Ascending aorta (tissue), 2 donors: ENCODE results near the gene GREB1L. TPM values are rescaled to one million over a fixed set of nuclear protein-coding genes. Genes with fewer than 3 reads are reported as not detected.

Experiments used
- DNase-seq, 2 donors: peaks; one replicate each; pipeline ENCODE4 v3.0.0-alpha.2; 2019; ENCODE audit warnings: low spot score in 2 of 2
- H3K27ac ChIP-seq, 2 donors: fragments of 200-600 bp; sonication (generic); one replicate each; pipeline ENCODE4 v1.5.1; 2016 to 2017; ENCODE audit warnings: mild to moderate bottlenecking in 1 of 2
- H3K27me3 ChIP-seq: fragments of 200-600 bp; sonication (generic); one replicate; pipeline ENCODE4 v1.5.1; 2017
- H3K36me3 ChIP-seq, 2 donors: fragments of 200-600 bp; sonication (generic); one replicate each; pipeline ENCODE4 v1.5.1; 2016
- H3K4me1 ChIP-seq, 2 donors: fragments of 200-600 bp; sonication (generic); one replicate each; pipeline ENCODE4 v1.5.1; 2016 to 2017; ENCODE audit warnings: mild to moderate bottlenecking in 1 of 2
- H3K4me3 ChIP-seq, 2 donors: fragments of 200-600 bp; sonication (generic); one replicate each; pipeline ENCODE4 v1.5.1; 2016 to 2017; ENCODE audit warnings: mild to moderate bottlenecking in 1 of 2
- H3K9me3 ChIP-seq, 2 donors: fragments of 200-600 bp; sonication (generic); one replicate each; pipeline ENCODE4 v1.5.1; 2016
- intact Hi-C: fragments of 100-400 bp; cut with DNase I; formaldehyde crosslinking; loops from one replicate; pipeline ENCODE4 v1.15.1; 2023
- total RNA-seq: library from RNA; depleted of rRNA; stranded (reverse); fragments of >200 nt; gene quantifications from one replicate; pipeline ENCODE4 v1.1.0, GENCODE V29; 2016
- TF ChIP-seq, protein P1 (sequence below), 3 experiments: fragments of 200-600 bp in 2 of 3; fragments of 450-650 bp in 1 of 3; sonication (generic) in 2 of 3; IDR thresholded peaks; one replicate each; pipeline ENCODE4 v1.5.1; 2016 to 2019; ENCODE audit warnings: antibody characterized with exemption in 3 of 3, mild to moderate bottlenecking in 1 of 3, moderate library complexity in 1 of 3

GREB1L gene
- total RNA-seq, 1 donor from 2014 or later: 2.2 TPM

DNA sequence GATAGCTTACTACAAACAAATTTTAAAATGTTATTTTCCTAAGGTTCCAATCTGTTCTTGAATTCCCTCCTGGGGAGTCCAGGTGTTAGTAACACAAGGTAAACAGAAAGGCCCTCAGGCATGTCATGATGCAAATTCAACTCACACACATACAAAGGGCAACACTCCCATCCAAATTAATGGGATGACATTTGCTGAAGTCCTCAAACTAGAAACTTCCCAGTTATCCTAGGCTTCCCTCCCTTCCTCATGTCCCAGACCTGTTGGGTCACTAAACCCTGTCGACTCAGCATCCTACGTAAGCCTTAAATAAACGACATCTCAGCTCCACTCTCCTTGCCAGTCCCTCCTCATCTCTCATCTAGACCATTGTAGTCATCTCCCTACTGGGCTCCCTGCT, 85.1 kb downstream of the GREB1L start:
- TF ChIP-seq, protein P1, sequence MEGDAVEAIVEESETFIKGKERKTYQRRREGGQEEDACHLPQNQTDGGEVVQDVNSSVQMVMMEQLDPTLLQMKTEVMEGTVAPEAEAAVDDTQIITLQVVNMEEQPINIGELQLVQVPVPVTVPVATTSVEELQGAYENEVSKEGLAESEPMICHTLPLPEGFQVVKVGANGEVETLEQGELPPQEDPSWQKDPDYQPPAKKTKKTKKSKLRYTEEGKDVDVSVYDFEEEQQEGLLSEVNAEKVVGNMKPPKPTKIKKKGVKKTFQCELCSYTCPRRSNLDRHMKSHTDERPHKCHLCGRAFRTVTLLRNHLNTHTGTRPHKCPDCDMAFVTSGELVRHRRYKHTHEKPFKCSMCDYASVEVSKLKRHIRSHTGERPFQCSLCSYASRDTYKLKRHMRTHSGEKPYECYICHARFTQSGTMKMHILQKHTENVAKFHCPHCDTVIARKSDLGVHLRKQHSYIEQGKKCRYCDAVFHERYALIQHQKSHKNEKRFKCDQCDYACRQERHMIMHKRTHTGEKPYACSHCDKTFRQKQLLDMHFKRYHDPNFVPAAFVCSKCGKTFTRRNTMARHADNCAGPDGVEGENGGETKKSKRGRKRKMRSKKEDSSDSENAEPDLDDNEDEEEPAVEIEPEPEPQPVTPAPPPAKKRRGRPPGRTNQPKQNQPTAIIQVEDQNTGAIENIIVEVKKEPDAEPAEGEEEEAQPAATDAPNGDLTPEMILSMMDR (IDR thresholded peaks at IDR 0.05): no peak
- H3K27me3 ChIP-seq: no peaks in the 10 kb centered on the region
- H3K9me3 ChIP-seq: no peaks in the 10 kb centered on the region
- H3K36me3 ChIP-seq: no peaks in the 10 kb centered on the region
- peaks cover 0 to 10% of the 10 kb centered on the region in 2 donors for H3K4me1 ChIP-seq
- intact Hi-C loops: no loop called here
- DNase-seq: no peak
- no peak overlapping the region for H3K27ac ChIP-seq
- H3K4me3 ChIP-seq: no peak overlapping the region

- H3K27ac ChIP-seq: no peak overlapping the region
Observed at GRCh38 chr18:21330122-21330701, 88.2 kb downstream of the GREB1L start.

DNA sequence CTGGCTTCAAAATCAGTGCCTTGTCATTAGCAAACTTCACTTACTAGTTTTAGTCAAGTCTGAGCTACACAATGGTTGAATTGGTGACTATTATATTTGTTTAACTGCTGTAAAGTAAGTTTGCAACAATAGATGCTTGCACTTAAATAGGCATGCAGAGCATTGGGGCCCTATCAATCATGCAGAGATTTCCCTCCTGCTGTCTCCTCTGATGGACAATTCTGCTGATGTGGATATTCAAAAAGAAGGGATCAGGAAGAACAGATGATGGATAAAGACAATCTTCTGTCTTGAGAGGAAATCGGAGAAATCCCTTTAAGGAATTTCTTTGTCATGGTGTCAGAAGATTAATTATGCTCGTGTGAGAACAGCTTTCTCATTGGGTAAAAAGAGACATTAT, 89.0 kb downstream of the GREB1L start:
- Histone ChIP-seq H3K4me3 (no peak overlapping the region), H3K27me3 (no peaks in the 10 kb centered on the region), H3K4me1 (peaks cover 0 to 10% of the 10 kb centered on the region in 2 donors), H3K9me3 (no peaks in the 10 kb centered on the region), H3K36me3 (no peaks in the 10 kb centered on the region), H3K27ac (no peak overlapping the region)
- intact Hi-C loops: no loop called here
- TF ChIP-seq, protein P1 (IDR thresholded peaks at IDR 0.05): no peak
- no peak for DNase-seq

More at GRCh38 chr18:21330122-21330701, 88.2 kb downstream of the GREB1L start:
- H3K9me3 ChIP-seq: no peaks in the 10 kb centered on the region
- peaks cover 0 to 10% of the 10 kb centered on the region in 2 donors for H3K4me1 ChIP-seq
- no peaks in the 10 kb centered on the region for H3K27me3 ChIP-seq
- DNase-seq: no peak
- H3K36me3 ChIP-seq: no peaks in the 10 kb centered on the region
- intact Hi-C loops: no loop called here
- TF ChIP-seq, protein P1 (IDR thresholded peaks at IDR 0.05): no peak
- H3K4me3 ChIP-seq: no peak overlapping the region

- intact Hi-C loops: no loop called here
- no peak for DNase-seq
- no peak overlapping the region for H3K27ac ChIP-seq
Observed at GRCh38 chr18:21335927-21336488, 94.0 kb downstream of the GREB1L start.

GRCh38 chr18:21336846-21337245, 94.8 kb downstream of the GREB1L start:
- Histone ChIP-seq H3K4me1 (no peaks in the 10 kb centered on the region), H3K27me3 (no peaks in the 10 kb centered on the region), H3K36me3 (no peaks in the 10 kb centered on the region), H3K4me3 (no peak overlapping the region), H3K9me3 (no peaks in the 10 kb centered on the region), H3K27ac (no peak overlapping the region)
- TF ChIP-seq, protein P1 (IDR thresholded peaks at IDR 0.05): no peak
- intact Hi-C loops: no loop called here
- DNase-seq: no peak

More at GRCh38 chr18:21335927-21336488, 94.0 kb downstream of the GREB1L start:
- TF ChIP-seq, protein P1 (IDR thresholded peaks at IDR 0.05): no peak
- Histone ChIP-seq H3K27me3 (no peaks in the 10 kb centered on the region), H3K4me1 (no peaks in the 10 kb centered on the region), H3K36me3 (no peaks in the 10 kb centered on the region), H3K9me3 (no peaks in the 10 kb centered on the region), H3K4me3 (no peak overlapping the region)
